ENCODE data around the gene PDZD2. TPM values are rescaled to one million over a fixed set of nuclear protein-coding genes. Genes with fewer than 3 reads are reported as not detected.
"Not testable (repeated sequence)": the region's sequence is repeated elsewhere in the genome, so short reads cannot be mapped to it uniquely, and the experiment has no call there.

PDZD2 gene
- total RNA-seq, 1 experiment from 2014 or later, result not detected

GRCh38 chr5:31770998-31771397 is 132.1 kb downstream of the PDZD2 start:
- peaks cover 80% of the 10 kb centered on the region for H3K27me3 ChIP-seq (ENCODE audit: insufficient read depth, low read depth)
- no peak overlapping the region for H2AFZ ChIP-seq
- H3K27ac ChIP-seq, result no peak overlapping the region
- no peaks in the 10 kb centered on the region for H3K9me3 ChIP-seq (ENCODE audit: insufficient read depth, low read depth)
- DNase-seq, result no peak
- H3K9me2 ChIP-seq (ENCODE audit: insufficient read depth), result no peaks in the 10 kb centered on the region
- POLR2A ChIA-PET (ENCODE audit: unreplicated experiment), result no interaction called here
- no peaks in the 10 kb centered on the region for H3F3A ChIP-seq (ENCODE audit: insufficient read depth, low read depth)
- no peaks in the 10 kb centered on the region for H3K79me2 ChIP-seq (ENCODE audit: low read depth)
- CTCF ChIA-PET, result no interaction called here
- TF ChIP-seq CTCF (conservative IDR thresholded peaks at IDR 0.05), result no peak
- TF ChIP-seq EZH2 (IDR thresholded peaks at IDR 0.05; ENCODE audit: low read depth), result no peak
- H3K4me1 ChIP-seq (replicated peaks; ENCODE audit: insufficient read depth), result no peaks in the 10 kb centered on the region
- no peaks in the 10 kb centered on the region for H4K20me1 ChIP-seq (ENCODE audit: insufficient read depth)
- H3K4me3 ChIP-seq, result no peak overlapping the region
- intact Hi-C loops (cut with micrococcal nuclease; ENCODE audit: unreplicated experiment), result no loop called here
- H3K36me3 ChIP-seq (ENCODE audit: low read depth), result no peaks in the 10 kb centered on the region
- no TSS peak for BruUV-seq (replicated peaks)
- H3K4me2 ChIP-seq, result no peak overlapping the region

DNA sequence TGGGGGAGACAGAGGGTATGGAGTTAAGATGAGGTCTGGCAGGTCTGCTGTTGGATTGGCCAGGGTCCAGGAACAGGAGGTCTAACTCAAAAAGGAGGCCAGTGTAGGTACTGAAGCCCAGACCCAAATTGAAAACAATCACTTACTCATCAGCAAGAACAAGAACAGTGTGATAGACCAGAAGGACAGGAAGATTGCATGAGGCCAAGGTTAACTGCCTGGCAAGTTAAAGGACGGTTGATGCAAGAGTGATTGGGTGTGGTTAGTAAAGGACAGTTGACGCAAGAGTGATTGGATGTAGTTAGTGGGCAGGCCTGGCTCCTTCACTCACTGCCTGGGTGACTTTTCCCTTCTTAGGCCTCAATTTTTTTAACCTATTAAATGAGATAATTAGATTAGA is 132.6 kb downstream of the PDZD2 start:
- H3K4me3 ChIP-seq, result no peak overlapping the region
- H3K9me3 ChIP-seq (ENCODE audit: insufficient read depth, low read depth), result no peaks in the 10 kb centered on the region
- CTCF ChIA-PET, result no interaction called here
- no peaks in the 10 kb centered on the region for H3K36me3 ChIP-seq (ENCODE audit: low read depth)
- H3K27me3 ChIP-seq (ENCODE audit: insufficient read depth, low read depth), result peaks cover 77% of the 10 kb centered on the region
- H3K4me2 ChIP-seq, result no peak overlapping the region
- H2AFZ ChIP-seq, result no peak overlapping the region
- no peaks in the 10 kb centered on the region for H3K79me2 ChIP-seq (ENCODE audit: low read depth)
- POLR2A ChIA-PET (ENCODE audit: unreplicated experiment), result no interaction called here
- H3K4me1 ChIP-seq (replicated peaks; ENCODE audit: insufficient read depth), result no peaks in the 10 kb centered on the region
- intact Hi-C loops (cut with micrococcal nuclease; ENCODE audit: unreplicated experiment), result no loop called here
- H3K27ac ChIP-seq, result no peak overlapping the region
- H4K20me1 ChIP-seq (ENCODE audit: insufficient read depth), result no peaks in the 10 kb centered on the region
- TF ChIP-seq CTCF (conservative IDR thresholded peaks at IDR 0.05), result no peak
- TF ChIP-seq EZH2 (IDR thresholded peaks at IDR 0.05; ENCODE audit: low read depth), result no peak
- H3F3A ChIP-seq (ENCODE audit: insufficient read depth, low read depth), result no peaks in the 10 kb centered on the region
- H3K9me2 ChIP-seq (ENCODE audit: insufficient read depth), result no peaks in the 10 kb centered on the region
- DNase-seq, result no peak
- no TSS peak for BruUV-seq (replicated peaks)

DNA sequence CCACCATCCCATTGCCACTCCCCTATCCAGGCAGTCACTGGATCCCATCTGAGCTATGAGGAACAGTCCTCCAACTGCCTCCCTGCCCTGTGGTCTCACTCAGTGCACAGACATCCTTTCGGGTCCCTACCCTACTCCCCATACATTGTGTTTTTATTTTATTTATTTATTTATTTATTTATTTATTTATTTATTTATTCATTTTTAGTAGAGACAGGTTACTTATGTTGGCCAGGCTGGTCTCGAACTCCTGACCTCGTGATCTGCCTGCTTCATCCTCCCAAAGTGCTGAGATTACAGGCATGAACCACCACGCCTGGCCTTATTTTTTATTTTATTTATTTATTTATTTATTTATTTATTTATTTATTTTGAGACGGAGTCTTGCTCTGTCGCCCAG is 137.4 kb downstream of the PDZD2 start:
- H3K4me2 ChIP-seq; H3F3A ChIP-seq (ENCODE audit: insufficient read depth, low read depth); DNase-seq; BruUV-seq (replicated peaks); H3K4me3 ChIP-seq; H3K9me2 ChIP-seq (ENCODE audit: insufficient read depth); H3K36me3 ChIP-seq (ENCODE audit: low read depth); H2AFZ ChIP-seq; H3K4me1 ChIP-seq (replicated peaks; ENCODE audit: insufficient read depth); intact Hi-C loops (cut with micrococcal nuclease; ENCODE audit: unreplicated experiment); H3K9me3 ChIP-seq (ENCODE audit: insufficient read depth, low read depth); H3K27ac ChIP-seq; POLR2A ChIA-PET (ENCODE audit: unreplicated experiment); CTCF ChIA-PET; H4K20me1 ChIP-seq (ENCODE audit: insufficient read depth); H3K79me2 ChIP-seq (ENCODE audit: low read depth): not testable (repeated sequence)
- H3K27me3 ChIP-seq (ENCODE audit: insufficient read depth, low read depth), result peaks cover 72% of the 10 kb centered on the region

GRCh38 chr5:31776976-31777651 is 138.2 kb downstream of the PDZD2 start:
- peaks cover 72% of the 10 kb centered on the region for H3K27me3 ChIP-seq (ENCODE audit: insufficient read depth, low read depth)
- intact Hi-C loops (cut with micrococcal nuclease; ENCODE audit: unreplicated experiment), result no loop called here
- no peaks in the 10 kb centered on the region for H3K36me3 ChIP-seq (ENCODE audit: low read depth)
- BruUV-seq (replicated peaks), result no TSS peak
- no peak overlapping the region for H2AFZ ChIP-seq
- DNase-seq, result no peak
- TF ChIP-seq EZH2 (IDR thresholded peaks at IDR 0.05; ENCODE audit: low read depth) (no peak), CTCF (conservative IDR thresholded peaks at IDR 0.05) (no peak)
- no peaks in the 10 kb centered on the region for H3K9me3 ChIP-seq (ENCODE audit: insufficient read depth, low read depth)
- no peaks in the 10 kb centered on the region for H3F3A ChIP-seq (ENCODE audit: insufficient read depth, low read depth)
- H3K4me3 ChIP-seq, result no peak overlapping the region
- no peaks in the 10 kb centered on the region for H3K79me2 ChIP-seq (ENCODE audit: low read depth)
- no peak overlapping the region for H3K27ac ChIP-seq
- H3K4me1 ChIP-seq (replicated peaks; ENCODE audit: insufficient read depth), result no peaks in the 10 kb centered on the region
- no peak overlapping the region for H3K4me2 ChIP-seq
- POLR2A ChIA-PET (ENCODE audit: unreplicated experiment), result no interaction called here
- CTCF ChIA-PET, result interaction anchor here (0.7 kb wide), 1 partner anchor 35 kb away, joined by 6 read pairs; no protein-coding TSS in a partner anchor
- no peaks in the 10 kb centered on the region for H4K20me1 ChIP-seq (ENCODE audit: insufficient read depth)
- no peaks in the 10 kb centered on the region for H3K9me2 ChIP-seq (ENCODE audit: insufficient read depth)

Measured in PC-9 (cell line).